Skeletal muscle cell (primary cell): ENCODE measurements around the gene CBY3.
"Not testable (repeated sequence)": the region's sequence is repeated elsewhere in the genome, so short reads cannot be mapped to it uniquely, and the experiment has no call there.

Experiments
- DNase-seq: peaks from one replicate; pipeline ENCODE4 v3.0.0-alpha.2; 2010; ENCODE audit warnings: low read depth
- H3K4me3 ChIP-seq: 2 replicates; pipeline ENCODE4 v1.5.1; 2011; ENCODE audit warnings: low read depth, mild to moderate bottlenecking, control low read depth, low read length, moderate library complexity

CBY3 gene

DNA sequence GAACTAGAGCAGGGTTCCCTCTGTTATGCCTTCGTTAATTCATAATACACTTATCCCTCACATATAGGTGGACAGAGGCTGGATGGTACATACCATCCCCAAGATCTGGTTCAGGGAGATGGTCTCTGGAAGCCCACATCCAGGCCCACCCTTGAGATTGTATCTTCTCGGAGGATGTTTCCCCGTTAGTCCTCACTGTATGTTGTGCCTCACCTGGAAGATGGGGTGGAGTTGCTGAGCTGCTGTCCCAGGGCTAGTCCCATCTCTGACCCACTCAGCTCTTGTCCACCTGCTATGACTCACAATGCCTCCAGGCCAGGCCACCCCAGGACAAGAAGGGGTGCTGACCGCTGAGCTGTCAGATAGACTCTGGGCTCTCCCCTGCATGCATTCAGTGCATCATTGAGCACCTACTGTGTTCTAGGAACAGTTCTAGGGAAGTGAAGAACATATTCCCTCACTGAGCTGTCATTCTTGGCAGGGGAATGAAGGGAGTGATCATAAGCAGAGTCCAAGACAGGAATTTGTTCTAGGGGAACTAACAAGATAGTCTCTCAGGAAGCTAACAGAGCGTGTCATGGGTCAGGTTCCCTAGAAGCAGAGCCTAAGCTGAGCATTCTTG, at the start of gene CBY3:
Gene CBY3 (minus strand): TSS at position 255 of the 622 bp plus-strand sequence. CDS start 116 bp downstream, at position 139.
- H3K4me3 ChIP-seq = no peak within 1 kb of the TSS
- no peak for DNase-seq

DNA sequence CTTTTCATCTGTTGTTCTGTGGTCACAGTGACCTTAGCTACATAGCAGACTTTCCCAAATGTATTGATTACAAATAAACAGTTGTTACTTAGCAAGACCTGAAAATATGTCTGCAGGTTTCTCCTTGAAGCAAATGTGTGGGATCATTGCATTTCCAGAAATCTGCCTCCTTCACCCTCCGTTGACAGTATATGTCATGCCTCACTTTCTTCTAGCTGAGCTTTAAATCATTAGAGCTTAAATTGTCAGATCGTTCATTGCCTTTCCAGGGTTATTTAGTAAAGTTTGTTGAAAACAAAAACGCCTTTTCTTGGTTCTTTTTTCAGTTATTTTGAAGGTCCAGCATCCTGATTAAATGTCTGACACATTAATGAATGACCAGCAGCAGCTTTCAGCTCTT, 49.5 kb upstream of the CBY3 start:
- no peak for DNase-seq

DNA sequence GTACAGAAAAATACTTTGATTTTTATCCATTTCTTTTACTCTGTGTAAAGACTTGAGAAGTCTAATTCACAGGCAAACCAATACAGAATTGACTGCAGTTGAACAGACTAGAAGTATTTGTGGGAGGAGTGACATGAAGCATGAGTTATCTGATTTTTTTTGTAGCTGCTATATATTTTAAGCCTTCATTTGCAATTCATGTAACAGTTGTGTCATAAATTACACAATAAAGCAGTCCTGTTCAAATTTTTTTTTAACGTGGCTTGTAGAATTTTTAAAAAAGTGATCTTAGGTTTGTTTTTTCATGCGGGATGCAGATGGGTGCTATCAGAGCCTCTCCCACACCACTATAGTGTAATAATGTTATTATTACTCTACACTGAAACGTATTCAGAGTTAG, 48.9 kb upstream of the CBY3 start:
- DNase-seq = no peak
- no peak overlapping the region for H3K4me3 ChIP-seq

More for the DNA sequence above, 49.5 kb upstream of the CBY3 start:
- no peak overlapping the region for H3K4me3 ChIP-seq

DNA sequence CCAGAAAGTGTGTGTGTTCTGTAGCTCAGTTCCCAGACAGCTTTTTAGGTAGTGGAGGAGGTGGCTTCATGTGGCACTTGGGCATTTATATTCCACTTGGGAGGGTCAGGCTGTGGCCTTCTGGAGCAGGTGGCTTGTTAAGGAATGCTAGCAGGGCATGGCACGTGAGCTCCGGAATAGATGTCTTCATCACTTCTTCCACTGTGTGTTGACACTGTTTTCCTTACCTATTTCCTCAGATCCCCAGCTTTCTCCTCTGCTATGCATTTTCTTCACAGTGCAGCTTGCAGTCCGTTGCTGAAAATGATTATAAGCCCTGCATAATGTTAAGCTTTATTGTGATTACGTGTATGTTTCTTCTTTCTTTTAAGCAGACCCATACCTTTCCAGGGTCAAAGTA, 48.5 kb upstream of the CBY3 start:
- DNase-seq = no peak
- H3K4me3 ChIP-seq = no peak overlapping the region

DNA sequence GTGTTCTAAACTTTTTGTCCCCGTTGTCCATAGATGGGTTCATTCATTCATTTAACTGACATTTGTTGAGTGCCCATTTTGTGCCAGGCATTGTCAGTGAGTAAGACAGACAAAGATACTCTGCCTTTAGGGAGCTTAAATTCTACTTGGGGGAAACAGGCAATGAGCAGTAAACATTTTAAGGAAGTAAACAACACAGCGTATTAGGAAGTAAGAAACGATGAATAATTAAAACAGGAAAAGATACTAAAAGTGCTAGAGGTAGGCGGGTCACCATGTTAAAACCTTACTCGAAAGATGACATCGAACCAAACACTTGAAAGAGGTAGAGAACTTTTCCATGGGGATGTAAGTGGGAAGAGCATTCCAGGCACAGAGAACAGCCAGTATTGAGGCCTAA, 46.3 kb upstream of the CBY3 start:
- DNase-seq = no peak
- H3K4me3 ChIP-seq = no peak overlapping the region

GRCh38 chr5:179724163-179724562, 43.3 kb upstream of the CBY3 start:
- H3K4me3 ChIP-seq = no peak overlapping the region
- no peak for DNase-seq

- DNase-seq = no peak
- no peak overlapping the region for H3K4me3 ChIP-seq
Measured at GRCh38 chr5:179720222-179720621, 39.4 kb upstream of the CBY3 start.

DNA sequence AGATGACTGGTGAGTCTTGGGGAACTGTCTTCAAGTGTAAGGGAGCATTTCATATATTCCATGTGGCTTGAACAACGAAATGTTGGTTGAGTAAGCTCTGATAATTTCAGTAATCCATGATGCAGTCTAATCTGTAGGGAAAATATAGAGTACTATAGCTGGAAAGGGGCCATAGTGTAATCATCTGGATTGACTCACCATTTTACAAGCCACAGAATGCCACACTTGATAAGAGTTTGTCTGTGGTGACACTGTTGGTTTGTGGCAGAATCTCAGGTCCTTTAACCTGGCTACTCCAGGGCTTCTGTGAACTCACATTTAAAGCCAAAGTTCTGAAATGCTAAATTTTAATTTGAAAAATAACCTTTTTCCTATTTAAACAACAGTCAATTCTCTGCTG, 35.5 kb upstream of the CBY3 start:
- no peak for DNase-seq
- H3K4me3 ChIP-seq = no peak overlapping the region

DNA sequence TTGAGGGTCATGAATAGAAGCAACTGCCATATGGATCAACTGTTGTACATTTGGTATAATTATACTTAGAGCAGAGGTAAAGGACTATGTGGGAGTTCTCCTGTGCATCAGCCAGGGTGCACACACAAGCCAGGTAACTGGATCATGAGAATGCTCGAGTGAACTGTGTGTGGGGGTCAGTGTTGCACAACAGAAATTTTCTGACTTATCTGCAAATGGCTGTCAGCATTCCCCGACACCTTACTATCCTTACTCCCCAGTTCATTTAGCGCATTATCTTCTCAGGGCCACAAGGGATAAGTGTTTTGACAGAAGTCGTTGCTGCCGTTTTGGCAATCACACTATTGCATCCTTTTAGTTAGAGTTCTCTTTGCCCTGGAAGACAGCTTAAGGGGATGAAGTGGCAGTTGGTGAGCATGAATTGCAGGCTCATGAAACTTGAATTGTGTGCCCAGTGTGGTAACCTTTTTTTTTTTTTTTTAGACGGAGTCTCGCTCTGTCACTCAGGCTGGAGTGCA, 19.6 kb upstream of the CBY3 start:
- no peak for DNase-seq
- peak overlapping the region; percentile 93 for H3K4me3 ChIP-seq

- no peak for DNase-seq
- peak overlapping the region; percentile 93 for H3K4me3 ChIP-seq
Measured at GRCh38 chr5:179699616-179700237, 18.9 kb upstream of the CBY3 start.

- no peak for DNase-seq
- H3K4me3 ChIP-seq = peak within 1 kb of the TSS; percentile 93
Measured at GRCh38 chr5:179698935-179699615, 18.2 kb upstream of the CBY3 start, which contains the start of gene CANX. Gene CANX, plus strand, starts transcription at chr5:179698967. Its CDS starts 6,715 bp downstream, at chr5:179705682.

DNA sequence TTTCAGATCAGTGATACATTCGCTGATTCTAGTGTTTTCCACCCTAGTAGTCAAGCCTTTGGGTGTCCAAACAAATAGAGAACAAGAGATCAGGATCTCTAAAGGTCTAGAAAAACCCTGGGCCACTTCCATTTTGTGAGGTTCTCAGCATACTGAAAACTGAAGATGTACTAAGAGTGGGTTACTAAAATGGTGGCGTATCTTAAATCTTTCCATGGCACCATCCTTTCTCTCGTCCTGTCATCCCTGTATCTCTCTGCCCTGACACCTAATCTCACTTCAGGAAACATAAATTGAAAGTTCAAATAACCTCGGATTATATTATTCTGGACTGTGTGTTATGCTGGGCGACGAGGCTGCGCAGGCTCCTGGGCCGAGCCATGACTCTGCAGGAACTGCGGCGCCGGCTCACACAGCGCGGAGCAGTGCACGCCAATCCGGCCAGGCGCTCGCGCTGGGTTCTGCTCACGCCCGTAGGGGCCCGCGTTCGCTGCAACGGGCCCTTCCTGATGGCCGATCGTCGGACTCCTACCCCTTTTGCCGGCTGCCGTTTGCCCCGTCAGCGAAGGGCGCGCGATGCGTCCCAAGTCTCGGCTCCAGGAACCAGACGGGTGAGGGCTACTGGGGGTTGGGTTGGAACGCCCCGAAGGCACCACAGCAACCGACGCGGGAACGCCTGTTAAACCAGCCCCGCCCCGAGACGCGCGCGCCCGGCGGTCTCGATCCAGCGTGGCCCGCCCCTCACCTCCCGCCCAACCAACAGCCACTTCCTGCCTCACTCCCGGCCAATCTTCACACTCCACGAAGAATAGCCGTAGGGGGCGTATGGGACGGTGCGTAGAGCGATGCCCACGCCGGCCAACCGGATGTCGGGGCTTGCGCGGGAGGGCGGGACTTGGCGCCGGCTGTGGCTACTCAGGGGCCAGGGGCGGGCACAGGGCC, 17.4 kb upstream of the CBY3 start:
- H3K4me3 ChIP-seq = peak overlapping the region; percentile 93
- peak; percentile 97 for DNase-seq

DNA sequence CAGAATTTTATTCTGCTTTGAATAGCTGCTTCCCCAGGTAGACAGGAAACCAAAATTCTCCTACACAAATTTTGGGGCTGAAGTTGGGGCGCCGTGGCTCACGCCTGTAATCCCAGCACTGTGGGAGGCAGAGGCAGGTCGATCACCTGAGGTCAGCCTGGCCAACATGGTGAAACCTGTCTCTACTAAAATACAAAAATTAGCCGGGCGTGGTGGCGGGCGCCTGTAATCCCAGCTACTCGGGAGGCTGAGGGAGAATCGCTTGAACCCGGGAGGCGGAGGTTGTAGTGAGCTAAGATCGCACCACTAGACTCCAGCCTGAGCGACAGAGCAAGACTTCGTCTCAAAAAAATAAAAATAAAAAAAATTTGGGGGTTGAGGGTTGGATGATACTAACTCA, 16.7 kb upstream of the CBY3 start:
- not testable (repeated sequence) for DNase-seq
- peak overlapping the region; percentile 72 for H3K4me3 ChIP-seq

DNA sequence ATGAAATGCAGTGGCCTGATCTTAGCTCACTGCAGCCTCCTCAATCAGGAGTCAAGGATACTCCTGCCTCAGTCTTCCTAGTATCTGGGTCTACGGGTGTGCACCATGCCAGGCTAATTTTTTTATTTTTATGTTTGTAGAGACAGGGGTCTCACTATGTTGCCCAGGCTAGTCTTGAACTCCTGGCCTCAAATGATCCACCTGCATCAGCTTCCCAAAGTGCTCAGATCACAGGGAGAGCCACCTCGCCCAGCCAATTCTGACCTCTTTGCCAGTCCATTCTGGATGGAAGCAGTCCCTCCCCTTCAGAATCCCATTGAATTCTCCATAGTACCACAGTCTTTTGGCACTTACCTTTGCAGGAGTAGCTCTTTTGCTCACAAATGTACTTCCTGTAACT, 16.3 kb upstream of the CBY3 start:
- DNase-seq = no peak
- H3K4me3 ChIP-seq = no peak overlapping the region

DNA sequence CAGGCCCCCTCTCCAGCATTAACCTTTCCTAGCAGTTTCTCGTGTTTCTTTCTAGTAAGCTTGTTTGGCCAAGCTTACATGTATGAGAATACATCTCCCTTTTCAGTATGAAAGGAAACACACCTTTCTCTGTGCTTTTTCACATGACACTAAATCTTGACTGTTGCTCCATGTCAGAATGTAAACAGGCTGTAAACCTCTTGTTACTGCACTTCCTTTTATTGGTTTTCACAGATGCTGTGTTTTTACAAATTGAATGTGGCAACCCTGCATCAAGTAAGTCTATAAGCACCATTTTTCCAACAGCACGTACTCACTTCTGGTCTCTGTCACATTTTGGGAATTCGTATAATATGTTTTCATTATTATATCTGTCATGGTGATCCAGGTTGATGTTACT, 15.8 kb upstream of the CBY3 start:
- no peak for DNase-seq
- H3K4me3 ChIP-seq = no peak overlapping the region

DNA sequence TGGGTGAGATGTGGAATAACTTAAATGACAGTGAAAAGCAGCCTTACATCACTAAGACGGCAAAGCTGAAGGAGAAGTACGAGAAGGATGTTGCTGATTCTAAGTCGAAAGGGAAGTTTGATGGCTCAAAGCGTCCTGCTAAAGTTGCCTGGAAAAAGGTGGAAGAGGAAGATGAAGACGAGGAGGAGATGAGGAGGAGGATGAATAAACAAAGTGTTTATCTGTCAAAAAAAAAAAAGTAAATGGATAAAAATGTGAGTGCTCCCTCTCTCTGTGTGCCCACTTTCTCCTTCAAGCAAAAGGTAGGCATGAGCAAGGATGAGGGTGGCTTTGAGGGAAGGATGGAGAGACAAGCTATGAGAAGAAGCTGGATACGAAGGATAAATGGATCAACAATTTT, 13.7 kb upstream of the CBY3 start:
- no peak for DNase-seq
- no peak overlapping the region for H3K4me3 ChIP-seq

- H3K4me3 ChIP-seq, DNase-seq: not testable (repeated sequence)
Measured at GRCh38 chr5:179689212-179689611, 8.4 kb upstream of the CBY3 start.

DNA sequence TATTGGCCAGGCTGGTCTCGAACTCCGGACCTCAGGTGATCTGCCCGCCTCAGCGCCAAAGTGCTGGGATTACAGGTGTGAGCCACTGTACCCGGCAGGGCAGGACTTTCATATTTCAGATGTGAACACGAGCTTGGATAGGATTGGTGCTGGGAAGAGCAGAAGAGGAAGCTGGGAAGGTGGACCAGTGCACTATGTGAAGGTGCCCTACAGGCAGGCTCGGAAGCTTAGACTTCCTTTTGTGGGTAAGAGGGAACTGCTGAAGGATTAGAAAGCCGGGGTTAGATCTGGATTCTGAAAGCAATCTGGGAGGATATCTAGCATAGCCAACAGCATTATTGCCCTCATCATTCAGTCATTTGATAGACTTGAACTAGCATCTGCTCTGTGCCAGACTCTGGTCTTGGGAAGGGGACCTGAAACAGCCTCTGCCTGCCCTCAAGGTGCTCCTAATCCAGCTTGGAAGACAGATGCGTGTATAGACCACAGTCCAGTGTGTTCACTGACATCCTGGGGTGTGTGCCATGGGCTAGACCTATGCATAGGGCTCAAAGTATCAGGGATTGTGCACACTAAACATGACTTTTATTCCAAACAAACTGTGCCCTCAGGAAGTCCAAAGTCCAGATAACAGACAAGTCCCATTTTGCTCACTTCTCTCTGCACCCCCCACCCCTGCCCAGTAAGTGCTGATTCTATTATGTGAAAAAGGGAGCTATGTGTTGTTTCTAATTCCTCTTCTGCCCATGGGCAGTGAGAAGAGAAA, 637 bp downstream of the CBY3 start:
- DNase-seq = no peak
- H3K4me3 ChIP-seq = no peak overlapping the region
